Embryonic facial prominence (tissue), 1 donor: ENCODE data around the gene NME3.
A peak's percentile ranks its signal among the peaks of the same experiment; 100 is the strongest.

ENCODE experiments used
- DNase-seq: peaks from one replicate; pipeline ENCODE4 v3.0.0-alpha.2; 2016; ENCODE audit errors: extremely low spot score

NME3 gene

GRCh38 chr16:1793578-1794220 is 22.4 kb upstream of the NME3 start, which contains the start of gene IGFALS:
TSS of gene IGFALS (minus strand) at chr16:1793705. CDS start at chr16:1793652, 53 bp downstream.
- DNase-seq = no peak

GRCh38 chr16:1792836-1793577 is 21.7 kb upstream of the NME3 start:
- no peak for DNase-seq

GRCh38 chr16:1791943-1792812 is 20.8 kb upstream of the NME3 start:
- DNase-seq = no peak

GRCh38 chr16:1791256-1791942 is 20.1 kb upstream of the NME3 start:
- DNase-seq = no peak

- DNase-seq = no peak
These were observed 19.4 kb upstream of the NME3 start for GRCh38 chr16:1790611-1791255.

- no peak for DNase-seq
These were observed 18.9 kb upstream of the NME3 start for GRCh38 chr16:1790261-1790610.

GRCh38 chr16:1789643-1790045 is 18.3 kb upstream of the NME3 start:
- DNase-seq = no peak

GRCh38 chr16:1788708-1789100 is 17.4 kb upstream of the NME3 start:
- DNase-seq = no peak

GRCh38 chr16:1788095-1788707 is 16.9 kb upstream of the NME3 start:
- no peak for DNase-seq

- no peak for DNase-seq
These were observed 16.2 kb upstream of the NME3 start for GRCh38 chr16:1787322-1788094.

GRCh38 chr16:1787056-1787321 is 15.6 kb upstream of the NME3 start:
- no peak for DNase-seq

GRCh38 chr16:1786242-1787055 is 15.1 kb upstream of the NME3 start:
- no peak for DNase-seq

- no peak for DNase-seq
These were observed 14.5 kb upstream of the NME3 start for GRCh38 chr16:1785846-1786170.

- no peak for DNase-seq
These were observed 13.9 kb upstream of the NME3 start for GRCh38 chr16:1784977-1785845.

- DNase-seq = peak; percentile 100
These were observed 11.3 kb upstream of the NME3 start, which contains the start of the genes NUBP2 and SPSB3 for GRCh38 chr16:1782408-1783264. TSS of gene NUBP2 (plus strand) at chr16:1782960. CDS start at chr16:1783021, 61 bp downstream. TSS of gene SPSB3 (minus strand) at chr16:1782571. CDS start at chr16:1781483, 1,088 bp downstream.

- DNase-seq = no peak
These were observed 10.5 kb upstream of the NME3 start for GRCh38 chr16:1781758-1782407.

- DNase-seq = no peak
These were observed 9.9 kb upstream of the NME3 start for GRCh38 chr16:1781254-1781653.
